ENCODE data around the gene NRXN3.

Gene NRXN3

DNA sequence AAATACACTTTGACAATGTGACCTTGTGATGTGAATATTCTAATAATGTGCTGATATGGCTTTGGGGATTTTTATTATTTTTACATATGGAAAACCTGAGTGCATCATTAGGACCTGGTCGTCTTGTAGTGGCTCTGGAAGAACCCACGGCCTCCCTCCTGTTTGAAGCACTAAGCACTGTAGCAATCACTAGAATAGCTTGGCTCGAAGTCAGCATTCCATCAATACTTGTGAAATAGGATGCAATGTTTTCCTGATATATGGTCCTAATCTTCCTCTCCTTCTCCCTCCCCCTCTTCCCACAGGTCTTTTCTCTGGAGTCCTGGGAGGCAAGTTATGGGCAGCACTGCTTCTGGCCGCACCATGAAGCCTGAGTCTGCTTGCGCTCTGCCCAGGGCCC is 71.9 kb downstream of the NRXN3 start:
- DNase-seq (ENCODE audit: low read depth) = no peak

DNA sequence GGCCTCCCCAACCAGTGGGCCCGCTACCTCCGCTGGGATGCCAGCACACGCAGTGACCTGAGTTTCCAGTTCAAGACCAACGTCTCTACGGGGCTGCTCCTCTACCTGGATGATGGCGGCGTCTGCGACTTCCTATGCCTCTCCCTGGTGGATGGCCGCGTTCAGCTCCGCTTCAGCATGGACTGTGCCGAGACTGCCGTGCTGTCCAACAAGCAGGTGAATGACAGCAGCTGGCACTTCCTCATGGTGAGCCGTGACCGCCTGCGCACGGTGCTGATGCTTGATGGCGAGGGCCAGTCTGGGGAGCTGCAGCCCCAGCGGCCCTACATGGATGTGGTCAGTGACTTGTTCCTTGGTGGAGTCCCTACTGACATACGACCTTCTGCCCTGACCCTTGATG is 73.0 kb downstream of the NRXN3 start:
- DNase-seq (ENCODE audit: low read depth) = no peak

GRCh38 chr14:78245238-78245637 is 75.1 kb downstream of the NRXN3 start:
- DNase-seq (ENCODE audit: low read depth) = no peak

GRCh38 chr14:78248501-78249090 is 78.4 kb downstream of the NRXN3 start:
- DNase-seq (ENCODE audit: low read depth) = no peak

- DNase-seq (ENCODE audit: low read depth) = no peak
Measured at GRCh38 chr14:78251308-78251707, 81.1 kb downstream of the NRXN3 start.

- no peak for DNase-seq (ENCODE audit: low read depth)
Measured at GRCh38 chr14:78253986-78254385, 83.8 kb downstream of the NRXN3 start.

DNA sequence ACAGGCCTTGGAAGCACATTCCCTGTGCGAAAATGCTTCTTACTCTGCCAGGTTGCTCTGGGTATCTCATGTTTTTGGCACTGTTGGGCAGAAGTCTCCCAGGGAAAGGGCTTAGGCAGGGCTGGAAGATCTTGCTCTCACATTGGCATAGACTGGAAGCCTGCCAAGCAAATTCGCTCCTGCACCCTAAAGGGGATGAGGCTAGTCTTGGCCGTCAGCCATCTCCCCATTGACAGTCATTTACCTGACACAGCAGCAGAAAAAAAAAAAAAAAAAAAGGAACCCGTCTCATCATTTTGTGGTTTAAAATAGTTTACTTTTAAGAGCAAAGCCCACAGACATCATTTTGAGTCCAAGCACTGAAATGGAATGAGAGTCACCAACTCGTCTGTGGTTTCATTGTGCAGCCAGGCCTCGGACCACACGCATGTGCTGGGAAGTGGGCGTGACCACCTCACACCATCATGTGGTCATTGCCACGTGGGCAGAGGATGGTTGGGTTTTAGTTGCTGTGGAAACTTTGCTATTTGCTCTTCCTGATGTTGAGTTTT is 84.8 kb downstream of the NRXN3 start:
- no peak for DNase-seq (ENCODE audit: low read depth)

GRCh38 chr14:78259831-78260230 is 89.7 kb downstream of the NRXN3 start:
- no peak for DNase-seq (ENCODE audit: low read depth)

- DNase-seq (ENCODE audit: low read depth) = no peak
Measured at GRCh38 chr14:78278464-78279250, 108.5 kb downstream of the NRXN3 start.

DNA sequence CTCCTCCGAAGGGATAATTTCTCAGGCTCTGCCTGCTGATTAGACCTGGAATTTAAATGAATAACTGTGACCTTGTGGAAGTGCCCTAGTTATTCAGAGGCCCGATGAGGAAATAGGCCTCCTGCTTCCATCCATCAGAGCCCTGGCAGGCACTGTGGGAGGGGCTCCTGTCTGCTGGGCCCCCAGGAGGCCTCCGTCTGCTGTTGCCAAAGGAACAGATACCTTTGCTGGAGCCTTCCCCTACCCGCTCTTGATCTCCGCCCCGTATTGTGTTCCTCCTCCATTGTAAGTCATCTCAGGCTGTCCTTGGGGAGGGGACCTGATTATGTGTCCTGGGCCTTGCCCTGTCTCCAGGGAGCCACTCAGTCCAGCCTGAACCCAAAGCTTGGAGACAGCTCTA is 112.3 kb downstream of the NRXN3 start:
- DNase-seq (ENCODE audit: low read depth) = no peak

DNA sequence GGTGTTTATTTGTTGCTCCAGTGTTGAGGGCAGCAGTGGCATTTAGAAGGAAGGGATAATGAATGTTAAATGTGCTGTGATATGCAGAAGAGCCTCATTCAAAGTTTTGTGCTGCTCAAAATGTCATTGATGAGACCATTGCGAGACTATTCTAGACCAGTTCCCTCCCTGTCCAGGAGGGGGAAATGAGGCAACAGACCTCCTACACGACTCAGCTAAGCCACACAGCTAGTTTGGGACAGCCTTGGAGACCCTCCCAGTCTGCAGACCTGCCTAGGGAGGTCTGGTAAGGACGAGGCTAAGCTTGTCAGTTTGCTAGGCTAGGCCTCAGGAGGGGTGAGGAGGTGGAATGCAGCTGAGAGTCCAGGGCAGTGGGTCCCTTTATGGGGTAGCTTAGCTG is 116.0 kb downstream of the NRXN3 start:
- no peak for DNase-seq (ENCODE audit: low read depth)

GRCh38 chr14:78292003-78292402 is 121.8 kb downstream of the NRXN3 start:
- no peak for DNase-seq (ENCODE audit: low read depth)

GRCh38 chr14:78297858-78298257 is 127.7 kb downstream of the NRXN3 start:
- no peak for DNase-seq (ENCODE audit: low read depth)

GRCh38 chr14:78298298-78298697 is 128.1 kb downstream of the NRXN3 start:
- DNase-seq (ENCODE audit: low read depth) = no peak

- no peak for DNase-seq (ENCODE audit: low read depth)
Measured at GRCh38 chr14:78302841-78303240, 132.7 kb downstream of the NRXN3 start.

GRCh38 chr14:78307671-78308070 is 137.5 kb downstream of the NRXN3 start:
- DNase-seq (ENCODE audit: low read depth) = no peak

GRCh38 chr14:78308079-78308478 is 137.9 kb downstream of the NRXN3 start:
- no peak for DNase-seq (ENCODE audit: low read depth)

DNA sequence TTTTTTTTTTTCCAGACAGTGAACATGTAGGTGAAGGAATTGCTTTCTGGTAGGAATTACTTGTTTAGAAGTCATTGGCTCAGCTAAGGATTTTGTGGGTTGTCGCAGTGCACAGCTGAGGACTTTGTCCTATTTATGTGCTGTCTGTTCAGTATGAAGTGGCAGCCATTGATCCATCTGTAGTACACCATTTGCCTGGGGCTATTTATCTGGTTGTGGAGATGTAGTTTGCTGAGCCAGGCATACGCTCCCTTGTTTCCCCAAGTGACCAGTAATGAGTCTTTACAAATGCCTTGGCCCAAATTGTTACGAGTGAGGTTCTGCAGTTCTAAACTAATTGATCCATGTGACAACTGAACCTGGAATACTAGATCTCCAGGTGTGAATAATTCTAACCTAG is 140.1 kb downstream of the NRXN3 start:
- no peak for DNase-seq (ENCODE audit: low read depth)

GRCh38 chr14:78313499-78313898 is 143.3 kb downstream of the NRXN3 start:
- DNase-seq (ENCODE audit: low read depth) = no peak

DNA sequence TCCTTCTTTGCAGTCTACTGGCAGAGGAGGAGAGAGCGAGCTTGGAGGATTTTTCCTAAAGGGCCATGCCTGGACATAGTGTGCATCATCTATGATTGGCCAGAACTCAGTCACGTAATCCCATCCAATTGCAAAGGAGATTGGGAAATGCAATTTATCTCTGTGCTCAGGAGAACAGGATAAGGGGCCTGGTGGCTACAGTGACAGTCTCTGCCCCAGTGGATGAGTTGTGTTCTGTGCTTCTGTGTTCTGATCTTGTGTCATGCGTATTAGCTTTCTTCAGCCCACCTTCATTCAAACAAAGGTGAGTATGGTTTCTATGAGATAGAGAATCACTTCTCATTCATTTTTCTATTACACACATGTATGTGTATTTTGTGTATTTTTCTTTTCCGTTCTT is 144.3 kb downstream of the NRXN3 start:
- DNase-seq (ENCODE audit: low read depth) = no peak

- no peak for DNase-seq (ENCODE audit: low read depth)
Measured at GRCh38 chr14:78316052-78316451, 145.9 kb downstream of the NRXN3 start.

GRCh38 chr14:78316786-78317185 is 146.6 kb downstream of the NRXN3 start:
- no peak for DNase-seq (ENCODE audit: low read depth)

DNA sequence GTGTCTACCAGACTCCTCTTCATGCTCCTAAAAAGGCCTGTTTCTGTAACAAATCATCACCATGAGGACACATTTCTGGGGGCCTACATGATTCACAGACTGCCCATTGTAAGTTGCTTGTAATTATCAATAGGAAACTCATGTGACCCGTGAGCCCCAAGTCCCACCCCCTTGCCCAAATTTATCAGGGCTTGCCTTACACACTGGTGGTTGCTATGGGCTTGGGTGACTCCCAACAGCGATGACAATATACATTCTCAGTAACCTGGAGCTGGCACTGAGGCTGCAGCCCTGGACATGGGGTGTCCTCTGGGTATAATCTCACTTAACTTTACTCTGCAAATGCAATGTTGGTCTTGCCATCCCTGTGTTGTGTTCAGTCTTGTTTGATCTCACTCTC is 149.2 kb downstream of the NRXN3 start:
- no peak for DNase-seq (ENCODE audit: low read depth)

Measured in stimulated activated CD8-positive, alpha-beta memory T cell treated with anti-CD3 and anti-CD28 coated beads, Interleukin-15, amount 100 ng/mL, for 24 hours (primary cell).